MCF 10A (cell line): Measurements from ENCODE around the gene MYO1C. TPM values are rescaled to one million over a fixed set of nuclear protein-coding genes. Genes with fewer than 3 reads are reported as not detected.
"Not testable (repeated sequence)": the region's sequence is repeated elsewhere in the genome, so short reads cannot be mapped to it uniquely, and the experiment has no call there.

Source experiments
- BruUV-seq: library from RNA; stranded (reverse); fragments of 400-500 nt; replicated peaks from 2 replicates; lab custom pipeline; 2021; lab: Mats Ljungman, UMichigan
- CTCF ChIA-PET: fragments of 300-600 bp; sonication (Branson Sonifier 250); formaldehyde crosslinking; extraction: SDS; loops from one replicate; lab custom pipeline; 2021; ENCODE audit warnings: antibody characterized with exemption, inconsistent platforms; lab: Yijun Ruan, JAX
- POLR2A ChIA-PET: fragments of 300-600, 350-650 bp; sonication (Branson Sonifier 250); formaldehyde crosslinking; extraction: SDS; loops from one replicate; lab custom pipeline; 2020; ENCODE audit warnings: antibody characterized with exemption, inconsistent platforms; lab: Yijun Ruan, JAX
- DNase-seq: peaks from one replicate; pipeline ENCODE4 v3.0.0-alpha.2; 2018; ENCODE audit not compliant: unreplicated experiment
- H3K27ac Mint-ChIP-seq: one replicate; pipeline ENCODE4 v1.8.0; 2022; ENCODE audit warnings: mild to moderate bottlenecking, low read depth, mixed read lengths; ENCODE audit not compliant: unreplicated experiment
- H3K27me3 Mint-ChIP-seq: one replicate; pipeline ENCODE4 v1.8.0; 2022; ENCODE audit warnings: mixed read lengths; ENCODE audit not compliant: insufficient read depth, unreplicated experiment
- H3K36me3 Mint-ChIP-seq: one replicate; pipeline ENCODE4 v1.8.0; 2022; ENCODE audit warnings: mild to moderate bottlenecking, moderate library complexity, mixed read lengths; ENCODE audit not compliant: insufficient read depth, unreplicated experiment
- H3K4me1 Mint-ChIP-seq: one replicate; pipeline ENCODE4 v1.8.0; 2022; ENCODE audit warnings: mixed read lengths; ENCODE audit not compliant: insufficient read depth, unreplicated experiment
- H3K4me3 Mint-ChIP-seq: one replicate; pipeline ENCODE4 v1.8.0; 2022; ENCODE audit warnings: mild to moderate bottlenecking, moderate library complexity, mixed read lengths; ENCODE audit not compliant: unreplicated experiment
- H3K9me3 Mint-ChIP-seq: one replicate; pipeline ENCODE4 v1.8.0; 2022; ENCODE audit warnings: mixed read lengths; ENCODE audit not compliant: unreplicated experiment
- CTCF ChIP-seq: fragments of 200-600 bp; IDR thresholded peaks from one replicate; pipeline ENCODE4 v1.8.0; 2022; ENCODE audit warnings: antibody characterized with exemption, mild to moderate bottlenecking; ENCODE audit not compliant: unreplicated experiment
- intact Hi-C: fragments of 100-400 bp; cut with micrococcal nuclease; formaldehyde crosslinking; loops from 2 replicates; pipeline ENCODE4 v1.14.1; 2022
- total RNA-seq: library from RNA; stranded (reverse); gene quantifications from 2 replicates; pipeline ENCODE4 v1.2.3, GENCODE V29; 2022

MYO1C gene
- total RNA-seq, 1 experiment from 2014 or later, result 216 TPM

GRCh38 chr17:1454541-1454940 lies 37.9 kb downstream of the MYO1C start:
- intact Hi-C loops, result no loop called here
- Mint-ChIP-seq H3K4me1 (peaks cover 11% of the 10 kb centered on the region), H3K9me3 (no peaks in the 10 kb centered on the region), H3K36me3 (peaks cover 37% of the 10 kb centered on the region), H3K27ac (peak overlapping the region; percentile 75), H3K4me3 (peak overlapping the region; percentile 85), H3K27me3 (no peaks in the 10 kb centered on the region)
- no peak for TF ChIP-seq CTCF
- ChIA-PET CTCF (interaction anchor here (1.1 to 1.7 kb wide), 2 partner anchors 17 to 30 kb away, joined by 3 to 4 read pairs; no protein-coding TSS in a partner anchor), POLR2A (interaction anchor here (1.2 to 4.8 kb wide), 11 partner anchors 16 to 195 kb away, joined by 3 to 46 read pairs (median 6); partner anchors contain the start of genes INPP5K, RILP and YWHAE)
- no peak for DNase-seq
- BruUV-seq, result no TSS peak

GRCh38 chr17:1453694-1454093 lies 38.8 kb downstream of the MYO1C start:
- DNase-seq, H3K9me3 Mint-ChIP-seq, H3K27me3 Mint-ChIP-seq, H3K27ac Mint-ChIP-seq, intact Hi-C loops, BruUV-seq: not testable (repeated sequence)
- Mint-ChIP-seq H3K4me3 (peak overlapping the region; percentile 85), H3K4me1 (peaks cover 13% of the 10 kb centered on the region), H3K36me3 (peaks cover 41% of the 10 kb centered on the region)
- CTCF ChIA-PET, result interaction anchor here (1.0 to 1.7 kb wide), 4 partner anchors 16 to 88 kb away, joined by 3 to 5 read pairs (median 4); no protein-coding TSS in a partner anchor
- POLR2A ChIA-PET, result interaction anchor here (0.8 to 4.8 kb wide), 8 partner anchors 13 to 196 kb away, joined by 3 to 46 read pairs (median 4); partner anchors contain the start of genes INPP5K, RILP and YWHAE

GRCh38 chr17:1452836-1453235 lies 39.6 kb downstream of the MYO1C start:
- ChIA-PET CTCF (interaction anchor here (0.6 to 1.7 kb wide), 5 partner anchors 15 to 114 kb away, joined by 3 to 6 read pairs (median 4); no protein-coding TSS in a partner anchor), POLR2A (interaction anchor here (0.6 to 4.8 kb wide), 3 partner anchors 64 to 91 kb away, joined by 3 to 46 read pairs (median 25); partner anchors contain the start of gene INPP5K)
- no peak for TF ChIP-seq CTCF
- peaks cover 13% of the 10 kb centered on the region for H3K4me1 Mint-ChIP-seq
- H3K36me3 Mint-ChIP-seq, result peaks cover 41% of the 10 kb centered on the region
- no peaks in the 10 kb centered on the region for H3K27me3 Mint-ChIP-seq
- H3K9me3 Mint-ChIP-seq, result no peaks in the 10 kb centered on the region
- peak overlapping the region; percentile 59 for H3K27ac Mint-ChIP-seq
- no peak for DNase-seq
- no TSS peak for BruUV-seq
- no peak overlapping the region for H3K4me3 Mint-ChIP-seq
- intact Hi-C loops, result no loop called here

- peaks cover 43% of the 10 kb centered on the region for H3K36me3 Mint-ChIP-seq
- H3K27ac Mint-ChIP-seq, intact Hi-C loops, DNase-seq, H3K27me3 Mint-ChIP-seq, BruUV-seq, H3K4me3 Mint-ChIP-seq, H3K9me3 Mint-ChIP-seq: not testable (repeated sequence)
- H3K4me1 Mint-ChIP-seq, result peaks cover 13% of the 10 kb centered on the region
- POLR2A ChIA-PET, result interaction anchor here (1.7 to 1.8 kb wide), 2 partner anchors 10 to 66 kb away, joined by 4 to 7 read pairs; partner anchors contain the start of gene INPP5K
- CTCF ChIA-PET, result interaction anchor here (0.6 to 0.9 kb wide), 3 partner anchors 12 to 128 kb away, joined by 3 to 5 read pairs (median 4); partner anchors contain the start of gene INPP5K
Observed at GRCh38 chr17:1450261-1450660, 42.2 kb downstream of the MYO1C start.

GRCh38 chr17:1449412-1449967 lies 43.0 kb downstream of the MYO1C start:
- ChIA-PET CTCF (interaction anchor here (0.9 kb wide), 1 partner anchor 12 kb away, joined by 5 read pairs; no protein-coding TSS in a partner anchor), POLR2A (interaction anchor here (1.7 to 1.8 kb wide), 2 partner anchors 9 to 67 kb away, joined by 4 to 7 read pairs; partner anchors contain the start of gene INPP5K)
- BruUV-seq, result no TSS peak
- Mint-ChIP-seq H3K4me3 (no peak overlapping the region), H3K36me3 (peaks cover 47% of the 10 kb centered on the region), H3K27me3 (no peaks in the 10 kb centered on the region), H3K4me1 (peaks cover 8% of the 10 kb centered on the region), H3K9me3 (no peaks in the 10 kb centered on the region), H3K27ac (no peak overlapping the region)
- DNase-seq, result no peak
- TF ChIP-seq CTCF, result no peak
- intact Hi-C loops, result no loop called here
